Heart left ventricle (tissue), 13 donors: ENCODE data around the gene ZNF169.

Experiments used
- POLR2A ChIP-seq, 2 donors: fragments of 450-650 bp; IDR thresholded peaks; one replicate each; pipeline ENCODE4 v1.6.1; 2017; ENCODE audit warnings: antibody characterized with exemption in 2 of 2, mild to moderate bottlenecking in 2 of 2, moderate library complexity in 2 of 2
- TF ChIP-seq, protein P1 (sequence below), 12 donors: fragments of 200-600 bp; sonication (generic) in 4 of 12; IDR thresholded peaks; one replicate each; pipeline versions ENCODE4 v1.5.0 to v1.8.0; 2018 to 2022; ENCODE audit warnings: antibody characterized with exemption in 12 of 12, mild to moderate bottlenecking in 5 of 12
- donor health status: ischemic (EF 13 %, LVEDD 7.1; RV severe dilation, severe dysfunction).
- donor health status: DM: no; HTN: yes; CAD: no.
- donor health status: DM: no; HTN: no; CAD: no.
- donor health status: ischemic (EF 25% LVEDD 6.9; RV normal size, moderate dysfunction).
- donor health status: ischemic (EF 25% LVEDD 5.7; RV mildly dilated, moderate dysfunction).
- donor health status: ischemic (EF 35%, LVEDD 5.7; RV mildly dilated, moderate dysfunction).
- donor health status: nonischemic (EF 11% LVEDD 7.7; RV severe dilation, severe dysfunction).
- donor health status: DM: yes; HTN: yes; CAD: no.
- donor health status: PGD.
- donor health status: ischemic (EF 29% LVEDD 5.4; RV normal size, mild dysfunction).
- donor health status: nonischemic (EF 23%, LVEDD 6.1; RV moderate dilation, normal function).

GRCh38 chr9:94286116-94286515, 27.0 kb downstream of the ZNF169 start:
- TF ChIP-seq, protein P1, sequence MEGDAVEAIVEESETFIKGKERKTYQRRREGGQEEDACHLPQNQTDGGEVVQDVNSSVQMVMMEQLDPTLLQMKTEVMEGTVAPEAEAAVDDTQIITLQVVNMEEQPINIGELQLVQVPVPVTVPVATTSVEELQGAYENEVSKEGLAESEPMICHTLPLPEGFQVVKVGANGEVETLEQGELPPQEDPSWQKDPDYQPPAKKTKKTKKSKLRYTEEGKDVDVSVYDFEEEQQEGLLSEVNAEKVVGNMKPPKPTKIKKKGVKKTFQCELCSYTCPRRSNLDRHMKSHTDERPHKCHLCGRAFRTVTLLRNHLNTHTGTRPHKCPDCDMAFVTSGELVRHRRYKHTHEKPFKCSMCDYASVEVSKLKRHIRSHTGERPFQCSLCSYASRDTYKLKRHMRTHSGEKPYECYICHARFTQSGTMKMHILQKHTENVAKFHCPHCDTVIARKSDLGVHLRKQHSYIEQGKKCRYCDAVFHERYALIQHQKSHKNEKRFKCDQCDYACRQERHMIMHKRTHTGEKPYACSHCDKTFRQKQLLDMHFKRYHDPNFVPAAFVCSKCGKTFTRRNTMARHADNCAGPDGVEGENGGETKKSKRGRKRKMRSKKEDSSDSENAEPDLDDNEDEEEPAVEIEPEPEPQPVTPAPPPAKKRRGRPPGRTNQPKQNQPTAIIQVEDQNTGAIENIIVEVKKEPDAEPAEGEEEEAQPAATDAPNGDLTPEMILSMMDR (IDR thresholded peaks at IDR 0.05), result no peak
- TF ChIP-seq POLR2A (IDR thresholded peaks at IDR 0.05), result no peak
